ENCODE results near the gene OR2M3. TPM values are rescaled to one million over a fixed set of nuclear protein-coding genes. Genes with fewer than 3 reads are reported as not detected.

Gene OR2M3
- polyA plus RNA-seq, 1 donor (not counting 4 experiments of a cell fraction or from before 2014, with no cell fraction given), result not detected

- Histone ChIP-seq H3K79me2 (ENCODE audit: control insufficient read depth, insufficient read depth, low read length) (no peaks in the 10 kb centered on the region), H3K4me3 (ENCODE audit: control insufficient read depth in 2 of 3, extremely low read depth in 1 of 3, insufficient read depth in 2 of 3, low read depth in 1 of 3, low read length in 3 of 3) (no peak overlapping the region), H3K36me3 (ENCODE audit: control insufficient read depth in 2 of 2, extremely low read depth in 1 of 2, insufficient read depth in 2 of 2, low read length in 2 of 2) (no peaks in the 10 kb centered on the region), H3K4me1 (ENCODE audit: control insufficient read depth, extremely low read depth, insufficient read depth, low read length) (no peaks in the 10 kb centered on the region), H3K9me3 (ENCODE audit: control insufficient read depth, low read depth, low read length) (peaks cover 4% of the 10 kb centered on the region), H3K27ac (ENCODE audit: control insufficient read depth, insufficient read depth, low read length) (no peak overlapping the region), H2AFZ (ENCODE audit: control insufficient read depth, low read length) (no peak overlapping the region), H3K9me1 (ENCODE audit: control insufficient read depth, extremely low read depth, insufficient read depth, low read length) (no peaks in the 10 kb centered on the region), H3K4me2 (ENCODE audit: control insufficient read depth, extremely low read depth, insufficient read depth, low read depth, low read length) (no peak overlapping the region), H3K9ac (ENCODE audit: control insufficient read depth, extremely low read depth, insufficient read depth, low read length) (no peak overlapping the region), H3K27me3 (ENCODE audit: control insufficient read depth, extremely low read depth, insufficient read depth, low read length) (no peaks in the 10 kb centered on the region), H4K20me1 (ENCODE audit: control insufficient read depth, extremely low read depth, insufficient read depth, low read length) (no peaks in the 10 kb centered on the region)
- dilution Hi-C loops (cut with MboI; ENCODE audit: extremely low pct_ligation_motif_present, low sequenced_read_pairs), result no loop called here
- FAIRE-seq (no peak), DNase-seq (ENCODE audit: low read depth, low spot score) (no peak)
- TF ChIP-seq, protein P1, sequence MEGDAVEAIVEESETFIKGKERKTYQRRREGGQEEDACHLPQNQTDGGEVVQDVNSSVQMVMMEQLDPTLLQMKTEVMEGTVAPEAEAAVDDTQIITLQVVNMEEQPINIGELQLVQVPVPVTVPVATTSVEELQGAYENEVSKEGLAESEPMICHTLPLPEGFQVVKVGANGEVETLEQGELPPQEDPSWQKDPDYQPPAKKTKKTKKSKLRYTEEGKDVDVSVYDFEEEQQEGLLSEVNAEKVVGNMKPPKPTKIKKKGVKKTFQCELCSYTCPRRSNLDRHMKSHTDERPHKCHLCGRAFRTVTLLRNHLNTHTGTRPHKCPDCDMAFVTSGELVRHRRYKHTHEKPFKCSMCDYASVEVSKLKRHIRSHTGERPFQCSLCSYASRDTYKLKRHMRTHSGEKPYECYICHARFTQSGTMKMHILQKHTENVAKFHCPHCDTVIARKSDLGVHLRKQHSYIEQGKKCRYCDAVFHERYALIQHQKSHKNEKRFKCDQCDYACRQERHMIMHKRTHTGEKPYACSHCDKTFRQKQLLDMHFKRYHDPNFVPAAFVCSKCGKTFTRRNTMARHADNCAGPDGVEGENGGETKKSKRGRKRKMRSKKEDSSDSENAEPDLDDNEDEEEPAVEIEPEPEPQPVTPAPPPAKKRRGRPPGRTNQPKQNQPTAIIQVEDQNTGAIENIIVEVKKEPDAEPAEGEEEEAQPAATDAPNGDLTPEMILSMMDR (optimal IDR thresholded peaks at IDR 0.05 in 1 of 3, IDR thresholded peaks at IDR 0.05 in 1 of 3, conservative IDR thresholded peaks at IDR 0.05 in 1 of 3; ENCODE audit: extremely low read depth in 1 of 3, insufficient read depth in 2 of 3, low read length in 3 of 3), result no peak
- no peak for TF ChIP-seq EZH2 (IDR thresholded peaks at IDR 0.05; ENCODE audit: low read length)
Measured at GRCh38 chr1:248229360-248229908, 32.4 kb downstream of the OR2M3 start.

GRCh38 chr1:248231117-248231516 lies 34.1 kb downstream of the OR2M3 start, which contains the start of gene OR2M4:
Gene OR2M4, plus strand, starts transcription at chr1:248231417. Its CDS starts 7,512 bp downstream, at chr1:248238929.
- no peak for FAIRE-seq
- H3K9me3 ChIP-seq (ENCODE audit: control insufficient read depth, low read depth, low read length), result peaks cover 4% of the 10 kb centered on the region
- no peak for DNase-seq (ENCODE audit: low read depth, low spot score)
- H3K9me1 ChIP-seq (ENCODE audit: control insufficient read depth, extremely low read depth, insufficient read depth, low read length), result no peaks in the 10 kb centered on the region
- no peak within 1 kb of the TSS for H3K27ac ChIP-seq (ENCODE audit: control insufficient read depth, insufficient read depth, low read length)
- H3K9ac ChIP-seq (ENCODE audit: control insufficient read depth, extremely low read depth, insufficient read depth, low read length), result no peak within 1 kb of the TSS
- H2AFZ ChIP-seq (ENCODE audit: control insufficient read depth, low read length), result no peak within 1 kb of the TSS
- H3K4me3 ChIP-seq (ENCODE audit: control insufficient read depth in 2 of 3, extremely low read depth in 1 of 3, insufficient read depth in 2 of 3, low read depth in 1 of 3, low read length in 3 of 3), result no peak within 1 kb of the TSS
- H3K36me3 ChIP-seq (ENCODE audit: control insufficient read depth in 2 of 2, extremely low read depth in 1 of 2, insufficient read depth in 2 of 2, low read length in 2 of 2), result no peaks in the 10 kb centered on the region
- no peaks in the 10 kb centered on the region for H4K20me1 ChIP-seq (ENCODE audit: control insufficient read depth, extremely low read depth, insufficient read depth, low read length)
- no peak within 1 kb of the TSS for H3K4me2 ChIP-seq (ENCODE audit: control insufficient read depth, extremely low read depth, insufficient read depth, low read depth, low read length)
- no peaks in the 10 kb centered on the region for H3K4me1 ChIP-seq (ENCODE audit: control insufficient read depth, extremely low read depth, insufficient read depth, low read length)
- TF ChIP-seq EZH2 (IDR thresholded peaks at IDR 0.05; ENCODE audit: low read length), result no peak
- TF ChIP-seq, protein P1 (optimal IDR thresholded peaks at IDR 0.05 in 1 of 3, IDR thresholded peaks at IDR 0.05 in 1 of 3, conservative IDR thresholded peaks at IDR 0.05 in 1 of 3; ENCODE audit: extremely low read depth in 1 of 3, insufficient read depth in 2 of 3, low read length in 3 of 3), result no peak
- H3K79me2 ChIP-seq (ENCODE audit: control insufficient read depth, insufficient read depth, low read length), result no peaks in the 10 kb centered on the region
- no peaks in the 10 kb centered on the region for H3K27me3 ChIP-seq (ENCODE audit: control insufficient read depth, extremely low read depth, insufficient read depth, low read length)
- dilution Hi-C loops (cut with MboI; ENCODE audit: extremely low pct_ligation_motif_present, low sequenced_read_pairs), result no loop called here

Measured in keratinocyte (primary cell).